IMR-90 (cell line): ENCODE data around the gene SIRT2. TPM values are rescaled to one million over a fixed set of nuclear protein-coding genes. Genes with fewer than 3 reads are reported as not detected.

ENCODE experiments used
- ATAC-seq: fragments of 200-7000 bp; cut with Tn5 transposase; 2 replicates; pipeline ENCODE4 v1.9.1; 2020; ENCODE audit warnings: low read depth, mild to moderate bottlenecking, moderate library complexity
- BruUV-seq: library from RNA; stranded (reverse); fragments of 400-500 nt; replicated peaks from 2 replicates; lab custom pipeline; 2021; lab: Mats Ljungman, UMichigan
- CTCF ChIA-PET: fragments of 300-600 bp; formaldehyde crosslinking; extraction: SDS; loops from one replicate; lab custom pipeline; 2021; ENCODE audit warnings: antibody characterized with exemption; lab: Yijun Ruan, JAX
- POLR2A ChIA-PET: fragments of 300-600 bp; sonication (Branson Sonifier 250); formaldehyde crosslinking; loops from one replicate; lab custom pipeline; 2022; ENCODE audit warnings: antibody characterized with exemption; ENCODE audit not compliant: unreplicated experiment; lab: Charles Lee
- DNase-seq: peaks from one replicate; pipeline ENCODE4 v3.0.0; 2013
- H2AFZ ChIP-seq: replicated peaks from 2 replicates; pipeline ENCODE3; 2013; ENCODE audit warnings: low read length, mild to moderate bottlenecking; ENCODE audit not compliant: poor library complexity
- H2AK5ac ChIP-seq: 2 replicates; pipeline ENCODE4 v1.6.1; 2013; ENCODE audit warnings: low read depth, low read length, inconsistent platforms
- H2AK9ac ChIP-seq: replicated peaks from 2 replicates; pipeline ENCODE3; 2013; ENCODE audit warnings: mild to moderate bottlenecking, low read depth, low read length, moderate library complexity; ENCODE audit not compliant: poor library complexity
- H2BK120ac ChIP-seq: 2 replicates; pipeline ENCODE4 v1.6.1; 2013; ENCODE audit warnings: low read depth, low read length, inconsistent platforms
- H2BK15ac ChIP-seq: 3 replicates; pipeline ENCODE4 v1.6.1; 2013; ENCODE audit warnings: low read depth, low read length, inconsistent platforms
- H2BK20ac ChIP-seq: 2 replicates; pipeline ENCODE4 v1.6.1; 2013; ENCODE audit warnings: low read depth, mild to moderate bottlenecking, inconsistent platforms, low read length, moderate library complexity
- H2BK5ac ChIP-seq: 2 replicates; pipeline ENCODE4 v1.6.1; 2013; ENCODE audit warnings: mild to moderate bottlenecking, low read depth, low read length, inconsistent platforms; ENCODE audit not compliant: poor library complexity, severe bottlenecking
- H3K14ac ChIP-seq: replicated peaks from 2 replicates; pipeline ENCODE4 v1.6.1; 2013; ENCODE audit warnings: low read depth, low read length, inconsistent platforms
- H3K18ac ChIP-seq: 2 replicates; pipeline ENCODE4 v1.6.1; 2013; ENCODE audit warnings: low read depth, low read length, control low read depth
- H3K23ac ChIP-seq: 2 replicates; pipeline ENCODE4 v1.6.1; 2013; ENCODE audit warnings: low read depth, low read length, inconsistent platforms
- H3K27ac ChIP-seq: 2 replicates; pipeline ENCODE4 v1.5.1; 2013; ENCODE audit warnings: mild to moderate bottlenecking, control low read depth, low read length; ENCODE audit not compliant: insufficient read depth
- H3K27me3 ChIP-seq: 2 replicates; pipeline ENCODE4 v1.6.1; 2013; ENCODE audit warnings: low read length; ENCODE audit not compliant: control insufficient read depth, insufficient read depth
- H3K36me3 ChIP-seq: 2 replicates; pipeline ENCODE4 v1.6.1; 2013; ENCODE audit warnings: low read length, mixed read lengths; ENCODE audit not compliant: control insufficient read depth, insufficient read depth
- H3K4ac ChIP-seq: 2 replicates; pipeline ENCODE4 v1.6.1; 2013; ENCODE audit warnings: low read depth, low read length, inconsistent platforms
- H3K4me1 ChIP-seq: 2 replicates; pipeline ENCODE4 v1.6.1; 2013; ENCODE audit warnings: low read length, mixed read lengths; ENCODE audit not compliant: control insufficient read depth, insufficient read depth
- H3K4me2 ChIP-seq: 2 replicates; pipeline ENCODE4 v1.6.1; 2013; ENCODE audit warnings: low read depth, mild to moderate bottlenecking, control low read depth, low read length, moderate library complexity
- H3K4me3 ChIP-seq: 2 replicates; pipeline ENCODE4 v1.5.1; 2013; ENCODE audit warnings: low read depth, mild to moderate bottlenecking, control low read depth, low read length, moderate library complexity; ENCODE audit not compliant: insufficient read depth
- H3K56ac ChIP-seq: 2 replicates; pipeline ENCODE4 v1.6.1; 2013; ENCODE audit warnings: low read length, inconsistent platforms; ENCODE audit not compliant: insufficient read depth; ENCODE audit errors: extremely low read depth
- H3K79me1 ChIP-seq, 2 experiments: 2 replicates each; pipeline ENCODE4 v1.6.1; 2013; ENCODE audit warnings: low read length in 2 of 2, inconsistent platforms in 1 of 2, low read depth in 1 of 2
- H3K9ac ChIP-seq: 2 replicates; pipeline ENCODE4 v1.6.1; 2013; ENCODE audit warnings: low read depth, low read length, control low read depth
- H3K9me1 ChIP-seq: 2 replicates; pipeline ENCODE4 v1.6.1; 2013; ENCODE audit warnings: low read length, inconsistent platforms; ENCODE audit not compliant: insufficient read depth
- H3K9me3 ChIP-seq: 2 replicates; pipeline ENCODE4 v1.6.1; 2013; ENCODE audit warnings: low read length; ENCODE audit not compliant: control insufficient read depth, insufficient read depth
- H4K20me1 ChIP-seq: 2 replicates; pipeline ENCODE4 v1.6.1; 2013; ENCODE audit warnings: low read length, inconsistent platforms; ENCODE audit not compliant: insufficient read depth
- H4K5ac ChIP-seq: 2 replicates; pipeline ENCODE4 v1.6.1; 2013; ENCODE audit warnings: mild to moderate bottlenecking, low read depth, low read length, control low read depth
- H4K8ac ChIP-seq, 2 experiments: 2 replicates each; pipeline ENCODE4 v1.6.1; 2013; ENCODE audit warnings: low read depth in 2 of 2, low read length in 2 of 2, control low read depth in 1 of 2, inconsistent platforms in 1 of 2
- H4K91ac ChIP-seq: 2 replicates; pipeline ENCODE4 v1.6.1; 2013; ENCODE audit warnings: low read depth, low read length, inconsistent platforms; ENCODE audit not compliant: insufficient read depth
- BHLHE40 ChIP-seq: fragments of 150-350 bp; IDR thresholded peaks from 2 replicates; pipeline ENCODE4 v1.6.1; 2016; ENCODE audit warnings: mild to moderate bottlenecking, low read depth, low read length
- CEBPB ChIP-seq: IDR thresholded peaks from 2 replicates; pipeline ENCODE4 v1.6.1; 2012; ENCODE audit warnings: low read depth, low read length, improper control_type of control experiment
- CHD1 ChIP-seq: IDR thresholded peaks from 2 replicates; pipeline ENCODE4 v1.6.1; 2012; ENCODE audit warnings: low read depth, low read length, improper control_type of control experiment
- CTCF ChIP-seq: conservative IDR thresholded peaks from 2 replicates; pipeline ENCODE4 v1.5.1; 2012; ENCODE audit warnings: mild to moderate bottlenecking, low read depth, low read length, improper control_type of control experiment
- ELK1 ChIP-seq: fragments of 150-350 bp; IDR thresholded peaks from 2 replicates; pipeline ENCODE4 v1.6.1; 2016; ENCODE audit warnings: low read depth, mild to moderate bottlenecking, low read length, moderate library complexity, borderline replicate concordance
- FOS ChIP-seq: fragments of 150-350 bp; IDR thresholded peaks from 2 replicates; pipeline ENCODE4 v1.6.1; 2016; ENCODE audit warnings: low read depth, low read length
- MAFK ChIP-seq: IDR thresholded peaks from 2 replicates; pipeline ENCODE4 v1.6.1; 2012; ENCODE audit warnings: low read depth, low read length, improper control_type of control experiment
- MAZ ChIP-seq: IDR thresholded peaks from 2 replicates; pipeline ENCODE4 v1.6.1; 2012; ENCODE audit warnings: low read depth, mild to moderate bottlenecking, low read length, improper control_type of control experiment, moderate library complexity, borderline replicate concordance
- MXI1 ChIP-seq: IDR thresholded peaks from 2 replicates; pipeline ENCODE4 v1.6.1; 2012; ENCODE audit warnings: low read depth, mild to moderate bottlenecking, low read length, moderate library complexity, borderline replicate concordance
- NFE2L2 ChIP-seq: fragments of 150-350 bp; IDR thresholded peaks from 2 replicates; pipeline ENCODE4 v1.6.1; 2016; ENCODE audit warnings: low read depth, mild to moderate bottlenecking, low read length
- POLR2A ChIP-seq: IDR thresholded peaks from 2 replicates; pipeline ENCODE4 v1.6.1; 2012; ENCODE audit warnings: mild to moderate bottlenecking, low read depth, low read length
- RAD21 ChIP-seq: IDR thresholded peaks from 2 replicates; pipeline ENCODE4 v1.6.1; 2012; ENCODE audit warnings: low read length, improper control_type of control experiment
- RCOR1 ChIP-seq: IDR thresholded peaks from 2 replicates; pipeline ENCODE4 v1.6.1; 2012; ENCODE audit warnings: mild to moderate bottlenecking, low read length, improper control_type of control experiment; ENCODE audit not compliant: insufficient replicate concordance
- RFX5 ChIP-seq: IDR thresholded peaks from 2 replicates; pipeline ENCODE4 v1.8.0; 2012; ENCODE audit warnings: low read depth, mild to moderate bottlenecking, low read length, moderate library complexity
- USF2 ChIP-seq: fragments of 150-350 bp; IDR thresholded peaks from 2 replicates; pipeline ENCODE4 v1.6.1; 2017; ENCODE audit warnings: mild to moderate bottlenecking, antibody characterized with exemption, low read length, low read depth
- WGBS, 2 experiments: methylation state at CpG; one replicate each; pipeline versions ENCODE4 v1.1.5 to v1.1.7; 2013; ENCODE audit warnings: missing lambda C conversion rate in 2 of 2; ENCODE audit not compliant: insufficient read length in 1 of 2; ENCODE audit errors: extremely low coverage in 2 of 2; 5-methylcytosine and 5-hydroxymethylcytosine counted together
- dilution Hi-C: fragments of 300-500 bp; cut with HindIII; formaldehyde crosslinking; loops from one replicate; pipeline ENCODE4 v1.14.3; 2018; ENCODE audit warnings: low sequenced_read_pairs; ENCODE audit not compliant: unreplicated experiment
- in situ Hi-C: fragments of 300-500 bp; cut with MboI; formaldehyde crosslinking; loops from 3 replicates; pipeline ENCODE4 v1.14.3; 2019; ENCODE audit warnings: low sequenced_read_pairs, inconsistent platforms, mixed read lengths
- intact Hi-C: fragments of 100-400 bp; cut with micrococcal nuclease; formaldehyde crosslinking; loops from 2 replicates; pipeline ENCODE4 v1.10.0; 2022
- polyA plus RNA-seq, 3 experiments: library from polyadenylated mRNA; depleted of rRNA; stranded (reverse); fragments of >200 nt; gene quantifications; 2 replicates each; pipeline ENCODE4 v1.2.3, GENCODE V29; 2012; ENCODE audit warnings: low replicate concordance in 1 of 3
- total RNA-seq: library from RNA; depleted of rRNA; stranded (reverse); fragments of >200 nt; gene quantifications from 2 replicates; pipeline ENCODE4 v1.2.3, GENCODE V29; 2012

The SIRT2 gene
- total and polyA plus RNA-seq, 2 of the 4 experiments (the other 2 are of a cell fraction) = 43.0 to 50.0 TPM

GRCh38 chr19:38836983-38837626, 62.3 kb downstream of the SIRT2 start:
- Histone ChIP-seq H4K8ac (no peak overlapping the region), H4K20me1 (peaks cover 50% of the 10 kb centered on the region), H3K4me2 (no peak overlapping the region), H4K5ac (no peak overlapping the region), H2BK20ac (no peak overlapping the region), H3K4me1 (peaks cover 12% of the 10 kb centered on the region), H3K9ac (no peak overlapping the region), H3K23ac (0 out of 2 replicates have a peak overlapping the region, but pooled peaks have one; percentile 5), H2BK120ac (no peak overlapping the region), H2AK5ac (peak overlapping the region; percentile 12; the same call in 1 of the 2 replicates), H3K14ac (0 out of 2 replicates have a peak overlapping the region, but pooled peaks have one; percentile 37), H3K4ac (no peak overlapping the region; the same call in 1 of the 2 replicates), H2BK5ac (peak overlapping the region; percentile 1), H2AFZ (no peak overlapping the region), H3K4me3 (no peak overlapping the region), H3K79me1 (peaks cover 38 to 61% of the 10 kb centered on the region in 2 experiments), H3K18ac (no peak overlapping the region), H3K9me1 (no peaks in the 10 kb centered on the region), H3K27ac (no peak overlapping the region; the same call in 1 of the 2 replicates), H3K36me3 (peaks cover 61% of the 10 kb centered on the region), H3K27me3 (no peaks in the 10 kb centered on the region), H4K91ac (no peak overlapping the region), H2BK15ac (no peak overlapping the region), H3K56ac (no peak overlapping the region), H2AK9ac (no peak overlapping the region), H3K9me3 (no peaks in the 10 kb centered on the region)
- dilution Hi-C loops (no loop called here), in situ Hi-C loops (no loop called here), intact Hi-C loops (no loop called here)
- BruUV-seq = TSS peak; percentile 12
- ChIA-PET CTCF (interaction anchor here (1.4 kb wide), 1 partner anchor 93 kb away, joined by 3 read pairs; the partner anchor contains the start of genes MRPS12 and SARS2), POLR2A (no interaction called here)
- DNase-seq (no peak), ATAC-seq (no peak)
- 100% methylated on average over 1 of the region's 6 CpGs; no CpG with 5 or more reads in 1 of the 2 experiments for WGBS, 2 experiments
- TF ChIP-seq CEBPB = no peak
- no peak for TF ChIP-seq USF2
- no peak for TF ChIP-seq RAD21
- no peak for TF ChIP-seq RFX5
- no peak for TF ChIP-seq CHD1
- no peak for TF ChIP-seq MAFK
- no peak for TF ChIP-seq POLR2A
- no peak for TF ChIP-seq RCOR1
- TF ChIP-seq BHLHE40 = no peak
- no peak for TF ChIP-seq MAZ
- TF ChIP-seq MXI1 = no peak
- no peak for TF ChIP-seq CTCF
- TF ChIP-seq FOS = no peak
- no peak for TF ChIP-seq ELK1
- TF ChIP-seq NFE2L2 = no peak
